HG03066 (cell line): ENCODE results near the gene RPP21.
"Not testable (repeated sequence)": the region's sequence is repeated elsewhere in the genome, so short reads cannot be mapped to it uniquely, and the experiment has no call there.

ENCODE experiments used
- ATAC-seq: cut with Tn5 transposase; IDR thresholded peaks from one replicate; pipeline ENCODE4 v1.9.1; 2021; ENCODE audit warnings: low read depth; ENCODE audit not compliant: unreplicated experiment

Gene RPP21

GRCh38 chr6:30369280-30369679, 24.3 kb downstream of the RPP21 start:
- not testable (repeated sequence) for ATAC-seq

DNA sequence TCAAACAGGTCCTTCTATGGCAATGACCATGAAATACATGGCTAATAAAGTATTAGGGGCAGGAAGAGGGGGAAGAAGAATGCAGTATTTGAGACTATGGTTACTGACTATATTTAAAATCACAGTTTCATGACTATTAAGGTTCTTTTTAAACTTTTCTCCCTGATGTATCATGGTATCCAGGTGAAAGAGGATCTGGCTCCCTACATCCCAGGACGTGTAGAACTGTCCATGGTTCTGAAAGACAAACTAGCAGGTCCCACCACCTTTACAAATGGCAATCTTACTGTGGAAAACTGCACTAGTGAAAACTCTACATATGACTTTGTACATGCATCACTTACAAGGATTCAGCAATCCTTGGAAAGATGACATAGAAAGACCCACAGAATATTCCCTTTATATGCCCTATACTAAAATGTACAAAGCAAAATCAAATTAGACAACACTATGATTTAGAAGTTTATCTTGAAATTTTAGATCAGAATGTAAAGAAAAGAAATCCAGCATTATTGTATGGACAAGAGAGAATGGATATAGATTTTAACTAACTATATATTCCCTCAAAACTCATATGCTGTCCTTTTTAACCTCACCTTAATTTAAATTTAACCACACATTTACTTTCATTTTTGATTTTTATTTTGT, 33.5 kb downstream of the RPP21 start:
- no peak for ATAC-seq

GRCh38 chr6:30380464-30380863, 35.5 kb downstream of the RPP21 start:
- ATAC-seq, result no peak

DNA sequence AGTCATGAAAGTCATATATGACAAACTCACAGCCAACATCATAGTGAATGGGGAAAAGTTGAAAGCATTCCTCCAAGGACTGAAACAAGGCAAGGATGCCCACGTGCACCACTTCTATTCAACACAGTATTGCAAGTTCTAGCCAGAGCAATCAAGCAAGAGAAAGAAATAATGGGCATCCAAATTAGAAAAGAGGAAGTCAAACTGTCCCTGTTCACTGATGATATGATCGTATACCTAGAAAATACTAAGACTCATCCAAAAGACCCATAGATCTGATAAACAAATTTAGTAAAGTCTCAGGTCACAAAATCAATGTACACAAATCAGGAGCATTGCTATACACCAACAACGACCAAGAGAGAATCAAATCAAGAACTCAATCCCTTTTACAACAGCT, 41.2 kb downstream of the RPP21 start:
- ATAC-seq, result no peak

DNA sequence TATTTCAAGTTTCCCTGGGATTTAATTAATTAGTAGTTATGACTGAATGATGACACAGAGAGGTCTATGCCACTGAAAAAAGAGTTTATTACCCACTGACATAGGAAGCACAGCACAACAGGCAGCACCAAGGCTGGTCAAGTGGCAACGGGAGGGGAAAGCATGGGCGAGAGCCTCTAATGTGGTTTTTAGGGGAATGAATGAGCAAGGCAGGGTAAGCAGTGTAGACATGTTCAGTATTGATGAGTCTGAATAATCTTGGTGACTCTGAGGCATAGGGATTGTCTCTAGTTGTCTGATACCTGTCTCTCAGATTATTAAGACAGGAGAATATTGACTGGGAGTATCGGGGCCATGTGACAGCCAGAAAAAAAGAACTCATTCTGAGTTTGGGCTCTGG, 46.3 kb downstream of the RPP21 start:
- ATAC-seq, result no peak

DNA sequence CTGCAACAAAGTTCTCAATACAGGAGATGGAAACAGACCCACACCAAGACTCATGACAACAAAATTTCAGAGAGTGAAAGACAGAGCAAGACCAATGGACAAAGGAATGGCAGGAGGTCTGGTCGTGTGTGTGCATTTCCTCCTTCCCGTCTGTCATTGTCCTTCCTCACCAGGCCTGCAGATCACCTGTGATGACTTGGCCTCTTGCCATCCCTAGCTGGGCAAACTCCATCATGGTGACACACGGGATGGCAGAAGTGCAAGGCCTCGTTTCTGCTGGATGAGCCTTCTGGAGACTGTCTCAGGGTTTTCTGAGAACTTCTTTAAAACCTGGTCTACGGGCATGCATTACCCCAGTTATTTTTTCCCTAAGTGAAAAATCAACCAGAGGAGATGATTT, 49.2 kb downstream of the RPP21 start:
- no peak for ATAC-seq
